ENCODE measurements around the gene SLC35B4.

Gene SLC35B4

DNA sequence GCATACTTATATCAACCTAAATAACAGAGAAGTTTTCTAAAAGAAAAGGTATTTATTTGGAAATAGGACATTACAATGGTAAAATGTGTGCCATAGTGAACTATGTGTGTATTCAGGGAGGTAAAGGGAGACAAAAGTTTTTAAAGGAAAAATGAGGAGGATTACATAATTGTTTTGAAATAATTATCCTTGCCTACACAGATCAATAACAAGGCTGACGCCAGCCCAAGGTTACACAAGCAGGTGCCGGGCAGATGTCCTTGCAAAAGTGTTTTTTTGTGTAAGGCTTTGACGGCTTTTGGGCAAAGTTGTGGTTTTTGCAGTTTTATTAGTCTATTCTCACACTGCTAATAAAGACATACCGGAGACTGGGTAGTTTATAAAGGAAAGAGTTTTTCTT is 22.7 kb upstream of the SLC35B4 start:
- H3K9ac ChIP-seq (ENCODE audit: low read depth, low read length, poor library complexity): no peak overlapping the region

GRCh38 chr7:134337980-134338379 is 21.2 kb upstream of the SLC35B4 start:
- no peak overlapping the region for H3K4me3 ChIP-seq (ENCODE audit: low read length in 2 of 2)
- H3K4me2 ChIP-seq (ENCODE audit: insufficient read depth, low read length, poor library complexity, severe bottlenecking): no peak overlapping the region
- no peak overlapping the region for H3K14ac ChIP-seq (ENCODE audit: low read length)
- WGBS, 2 donors (ENCODE audit: extremely low coverage in 2 of 2, insufficient read length in 2 of 2, insufficient replicate concordance in 1 of 2): no CpG with 5 or more reads among the region's 1 CpG
- H2BK15ac ChIP-seq (ENCODE audit: low read length): no peak overlapping the region
- H3K9me3 ChIP-seq (replicated peaks in 1 of 2; ENCODE audit: control insufficient read depth in 2 of 2, insufficient read depth in 1 of 2, low read depth in 1 of 2, low read length in 2 of 2): no peaks in the 10 kb centered on the region
- no peak overlapping the region for H2BK12ac ChIP-seq (ENCODE audit: low read length)
- H3K18ac ChIP-seq (ENCODE audit: low read length): no peak overlapping the region
- no peak overlapping the region for H3K4ac ChIP-seq (ENCODE audit: low read length)
- H2AFZ ChIP-seq (ENCODE audit: low read length): no peak overlapping the region
- H2AK5ac ChIP-seq (ENCODE audit: low read depth, low read length): no peak overlapping the region
- no peak overlapping the region for H2BK5ac ChIP-seq (ENCODE audit: low read length)
- H4K91ac ChIP-seq (ENCODE audit: low read depth, low read length, poor library complexity): no peak overlapping the region
- H4K8ac ChIP-seq (ENCODE audit: low read depth, low read length): no peak overlapping the region
- H3K9ac ChIP-seq (ENCODE audit: low read depth, low read length, poor library complexity): no peak overlapping the region
- H3K23ac ChIP-seq (ENCODE audit: low read depth, low read length, poor library complexity): no peak overlapping the region
- no peak overlapping the region for H3K27ac ChIP-seq (replicated peaks; ENCODE audit: low read length)
- no peaks in the 10 kb centered on the region for H3K4me1 ChIP-seq (ENCODE audit: control insufficient read depth in 2 of 2, insufficient read depth in 1 of 2, low read depth in 1 of 2, low read length in 2 of 2)
- no peak overlapping the region for H2BK120ac ChIP-seq (ENCODE audit: low read depth, low read length)
- DNase-seq (ENCODE audit: low spot score): no peak
- no peaks in the 10 kb centered on the region for H3K79me1 ChIP-seq (ENCODE audit: low read depth, low read length)
- H3K36me3 ChIP-seq (replicated peaks in 1 of 2; ENCODE audit: control insufficient read depth in 2 of 2, insufficient read depth in 2 of 2, low read length in 2 of 2): no peaks in the 10 kb centered on the region
- peaks cover 0 to 7% (median 0%) of the 10 kb centered on the region in 3 experiments for H3K27me3 ChIP-seq (ENCODE audit: control insufficient read depth in 3 of 3, insufficient read depth in 3 of 3, low read depth in 1 of 3, low read length in 3 of 3)

More for the DNA sequence above, 22.7 kb upstream of the SLC35B4 start:
- Histone ChIP-seq H3K4ac (ENCODE audit: low read length) (no peak overlapping the region), H2BK15ac (ENCODE audit: low read length) (no peak overlapping the region), H4K91ac (ENCODE audit: low read depth, low read length, poor library complexity) (no peak overlapping the region), H3K14ac (ENCODE audit: low read length) (no peak overlapping the region), H3K4me1 (ENCODE audit: control insufficient read depth in 2 of 2, insufficient read depth in 1 of 2, low read depth in 1 of 2, low read length in 2 of 2) (no peaks in the 10 kb centered on the region), H3K4me3 (ENCODE audit: low read length in 2 of 2) (no peak overlapping the region), H2AK5ac (ENCODE audit: low read depth, low read length) (no peak overlapping the region), H3K27ac (replicated peaks; ENCODE audit: low read length) (no peak overlapping the region), H3K27me3 (ENCODE audit: control insufficient read depth in 3 of 3, insufficient read depth in 3 of 3, low read depth in 1 of 3, low read length in 3 of 3) (peaks cover 0 to 7% (median 0%) of the 10 kb centered on the region in 3 experiments), H3K18ac (ENCODE audit: low read length) (no peak overlapping the region), H3K9me3 (replicated peaks in 1 of 2; ENCODE audit: control insufficient read depth in 2 of 2, insufficient read depth in 1 of 2, low read depth in 1 of 2, low read length in 2 of 2) (no peaks in the 10 kb centered on the region), H2BK12ac (ENCODE audit: low read length) (no peak overlapping the region), H2AFZ (ENCODE audit: low read length) (no peak overlapping the region), H3K4me2 (ENCODE audit: insufficient read depth, low read length, poor library complexity, severe bottlenecking) (no peak overlapping the region), H4K8ac (ENCODE audit: low read depth, low read length) (no peak overlapping the region), H3K36me3 (replicated peaks in 1 of 2; ENCODE audit: control insufficient read depth in 2 of 2, insufficient read depth in 2 of 2, low read length in 2 of 2) (no peaks in the 10 kb centered on the region), H3K79me1 (ENCODE audit: low read depth, low read length) (no peaks in the 10 kb centered on the region), H2BK5ac (ENCODE audit: low read length) (no peak overlapping the region), H3K23ac (ENCODE audit: low read depth, low read length, poor library complexity) (no peak overlapping the region), H2BK120ac (ENCODE audit: low read depth, low read length) (no peak overlapping the region)
- DNase-seq (ENCODE audit: low spot score): no peak
- WGBS, 2 donors (ENCODE audit: extremely low coverage in 2 of 2, insufficient read length in 2 of 2, insufficient replicate concordance in 1 of 2): no CpG with 5 or more reads among the region's 4 CpGs

DNA sequence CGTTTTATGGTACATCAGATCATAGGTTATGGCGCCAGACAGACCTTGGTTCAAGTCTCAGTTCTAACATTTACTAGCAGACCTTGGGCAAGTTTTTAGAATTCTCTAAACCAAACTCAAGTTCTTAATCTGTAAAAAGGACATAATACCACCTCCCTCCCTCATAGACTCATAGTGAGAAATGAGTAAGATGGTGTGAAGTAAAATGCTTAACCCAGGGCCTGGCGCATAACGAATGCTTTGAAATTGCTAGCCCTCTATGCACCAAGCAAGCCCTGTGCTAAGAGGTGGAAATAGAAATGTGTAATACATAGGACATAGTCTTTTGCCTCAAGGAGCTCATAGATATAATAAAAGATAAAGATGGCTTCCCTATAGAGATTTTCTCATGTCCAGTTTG is 17.7 kb upstream of the SLC35B4 start:
- Histone ChIP-seq H3K27me3 (ENCODE audit: control insufficient read depth in 3 of 3, insufficient read depth in 3 of 3, low read depth in 1 of 3, low read length in 3 of 3) (peaks cover 0 to 3% (median 0%) of the 10 kb centered on the region in 3 experiments), H3K9me3 (replicated peaks in 1 of 2; ENCODE audit: control insufficient read depth in 2 of 2, insufficient read depth in 1 of 2, low read depth in 1 of 2, low read length in 2 of 2) (no peaks in the 10 kb centered on the region), H3K36me3 (replicated peaks in 1 of 2; ENCODE audit: control insufficient read depth in 2 of 2, insufficient read depth in 2 of 2, low read length in 2 of 2) (no peaks in the 10 kb centered on the region), H3K14ac (ENCODE audit: low read length) (no peak overlapping the region), H3K79me1 (ENCODE audit: low read depth, low read length) (no peaks in the 10 kb centered on the region), H3K18ac (ENCODE audit: low read length) (no peak overlapping the region), H3K4me2 (ENCODE audit: insufficient read depth, low read length, poor library complexity, severe bottlenecking) (no peak overlapping the region), H3K4me1 (ENCODE audit: control insufficient read depth in 2 of 2, insufficient read depth in 1 of 2, low read depth in 1 of 2, low read length in 2 of 2) (peaks cover 0 to 1% of the 10 kb centered on the region in 2 donors), H3K4me3 (ENCODE audit: low read length in 2 of 2) (no peak overlapping the region), H2AK5ac (ENCODE audit: low read depth, low read length) (no peak overlapping the region), H3K27ac (replicated peaks; ENCODE audit: low read length) (no peak overlapping the region), H4K8ac (ENCODE audit: low read depth, low read length) (no peak overlapping the region), H2AFZ (ENCODE audit: low read length) (no peak overlapping the region), H3K23ac (ENCODE audit: low read depth, low read length, poor library complexity) (no peak overlapping the region), H2BK120ac (ENCODE audit: low read depth, low read length) (no peak overlapping the region), H4K91ac (ENCODE audit: low read depth, low read length, poor library complexity) (no peak overlapping the region), H2BK5ac (ENCODE audit: low read length) (no peak overlapping the region), H2BK12ac (ENCODE audit: low read length) (no peak overlapping the region), H3K4ac (ENCODE audit: low read length) (no peak overlapping the region), H3K9ac (ENCODE audit: low read depth, low read length, poor library complexity) (no peak overlapping the region), H2BK15ac (ENCODE audit: low read length) (no peak overlapping the region)
- WGBS, 2 donors (ENCODE audit: extremely low coverage in 2 of 2, insufficient read length in 2 of 2, insufficient replicate concordance in 1 of 2): no CpG with 5 or more reads among the region's 4 CpGs
- no peak for DNase-seq (ENCODE audit: low spot score)

DNA sequence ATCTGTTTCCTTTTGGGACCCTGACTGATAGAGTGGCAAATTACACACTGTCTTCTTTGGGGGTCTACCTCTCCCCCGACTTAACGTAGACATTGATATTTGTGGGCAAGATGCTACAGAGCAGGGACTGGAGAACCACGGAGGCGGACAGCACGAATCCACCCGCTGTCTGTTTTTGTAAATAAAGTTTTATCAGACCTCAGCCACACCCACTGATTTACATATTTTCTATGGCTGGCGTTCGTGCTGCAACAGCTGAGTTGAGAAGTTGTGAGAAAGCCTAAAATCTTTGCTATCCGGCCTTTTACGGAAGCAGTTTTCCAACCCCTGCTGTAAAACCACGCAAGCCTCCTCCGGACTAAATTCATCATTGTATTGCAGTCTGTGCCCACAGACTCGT is 17.2 kb upstream of the SLC35B4 start:
- H2BK5ac ChIP-seq (ENCODE audit: low read length): no peak overlapping the region
- peaks cover 0 to 3% (median 0%) of the 10 kb centered on the region in 3 experiments for H3K27me3 ChIP-seq (ENCODE audit: control insufficient read depth in 3 of 3, insufficient read depth in 3 of 3, low read depth in 1 of 3, low read length in 3 of 3)
- H3K4me1 ChIP-seq (ENCODE audit: control insufficient read depth in 2 of 2, insufficient read depth in 1 of 2, low read depth in 1 of 2, low read length in 2 of 2): peaks cover 0 to 1% of the 10 kb centered on the region in 2 donors
- no peak overlapping the region for H2BK120ac ChIP-seq (ENCODE audit: low read depth, low read length)
- no peak overlapping the region for H2BK15ac ChIP-seq (ENCODE audit: low read length)
- no peak overlapping the region for H3K9ac ChIP-seq (ENCODE audit: low read depth, low read length, poor library complexity)
- H3K9me3 ChIP-seq (replicated peaks in 1 of 2; ENCODE audit: control insufficient read depth in 2 of 2, insufficient read depth in 1 of 2, low read depth in 1 of 2, low read length in 2 of 2): no peaks in the 10 kb centered on the region
- H3K4ac ChIP-seq (ENCODE audit: low read length): no peak overlapping the region
- H2AFZ ChIP-seq (ENCODE audit: low read length): no peak overlapping the region
- DNase-seq (ENCODE audit: low spot score): no peak
- no peak overlapping the region for H3K18ac ChIP-seq (ENCODE audit: low read length)
- H3K14ac ChIP-seq (ENCODE audit: low read length): no peak overlapping the region
- H4K8ac ChIP-seq (ENCODE audit: low read depth, low read length): no peak overlapping the region
- no peak overlapping the region for H3K23ac ChIP-seq (ENCODE audit: low read depth, low read length, poor library complexity)
- H2AK5ac ChIP-seq (ENCODE audit: low read depth, low read length): no peak overlapping the region
- no peak overlapping the region for H2BK12ac ChIP-seq (ENCODE audit: low read length)
- H3K4me2 ChIP-seq (ENCODE audit: insufficient read depth, low read length, poor library complexity, severe bottlenecking): no peak overlapping the region
- WGBS, 2 donors (ENCODE audit: extremely low coverage in 2 of 2, insufficient read length in 2 of 2, insufficient replicate concordance in 1 of 2): no CpG with 5 or more reads among the region's 13 CpGs
- no peak overlapping the region for H4K91ac ChIP-seq (ENCODE audit: low read depth, low read length, poor library complexity)
- no peak overlapping the region for H3K27ac ChIP-seq (replicated peaks; ENCODE audit: low read length)
- no peak overlapping the region for H3K4me3 ChIP-seq (ENCODE audit: low read length in 2 of 2)
- H3K36me3 ChIP-seq (replicated peaks in 1 of 2; ENCODE audit: control insufficient read depth in 2 of 2, insufficient read depth in 2 of 2, low read length in 2 of 2): no peaks in the 10 kb centered on the region
- no peaks in the 10 kb centered on the region for H3K79me1 ChIP-seq (ENCODE audit: low read depth, low read length)

Measured in neuronal stem cell (in vitro differentiated cells).